Prostate gland (tissue), 2 donors: ENCODE data around the gene STK24.

Source experiments
- CTCF ChIP-seq, 4 experiments: fragments of 200-600 bp in 2 of 4; fragments of 450-650 bp in 2 of 4; sonication (generic) in 2 of 4; IDR thresholded peaks; 1 replicate in 3 of 4; 2 replicates in 1 of 4; pipeline ENCODE4 v1.5.1; 2016 to 2019; ENCODE audit warnings: antibody characterized with exemption in 4 of 4, mild to moderate bottlenecking in 2 of 4, moderate library complexity in 2 of 4
- POLR2A ChIP-seq: fragments of 450-650 bp; IDR thresholded peaks from one replicate; pipeline ENCODE4 v1.6.1; 2016; ENCODE audit warnings: antibody characterized with exemption, mild to moderate bottlenecking

- TF ChIP-seq CTCF (IDR thresholded peaks at IDR 0.05) (no peak), POLR2A (no peak)
Measured at GRCh38 chr13:98549006-98549727, 27.7 kb downstream of the STK24 start.
